H9 (cell line): ENCODE results near the gene CPD. TPM values are rescaled to one million over a fixed set of nuclear protein-coding genes. Genes with fewer than 3 reads are reported as not detected.
A peak's percentile ranks its signal among the peaks of the same experiment; 100 is the strongest.

Experiments used
- DNase-seq: peaks from one replicate; pipeline ENCODE4 v3.0.0-alpha.2; 2017
- H2AFZ ChIP-seq: one replicate; pipeline ENCODE4 v1.6.1; 2013; ENCODE audit warnings: mild to moderate bottlenecking, low read length, control low read depth, moderate library complexity
- H2AK5ac ChIP-seq: 2 replicates; pipeline ENCODE4 v1.6.1; 2013; ENCODE audit warnings: low read length, control low read depth, mixed read lengths; ENCODE audit not compliant: insufficient read length
- H2BK120ac ChIP-seq: one replicate; pipeline ENCODE4 v1.6.1; 2013; ENCODE audit warnings: low read depth, mild to moderate bottlenecking, low read length, control low read depth, inconsistent platforms; ENCODE audit not compliant: poor library complexity, severe bottlenecking
- H2BK12ac ChIP-seq: 2 replicates; pipeline ENCODE4 v1.6.1; 2013; ENCODE audit warnings: low read length, control low read depth, mixed read lengths, low read depth; ENCODE audit not compliant: insufficient read length
- H2BK15ac ChIP-seq: 2 replicates; pipeline ENCODE4 v1.6.1; 2013; ENCODE audit warnings: low read depth, low read length, control low read depth
- H2BK20ac ChIP-seq: one replicate; pipeline ENCODE4 v1.6.1; 2013; ENCODE audit warnings: low read depth, mild to moderate bottlenecking, low read length, control low read depth, inconsistent platforms; ENCODE audit not compliant: poor library complexity, severe bottlenecking
- H2BK5ac ChIP-seq: 2 replicates; pipeline ENCODE4 v1.6.1; 2013; ENCODE audit warnings: low read length, control low read depth, mixed read lengths; ENCODE audit not compliant: insufficient read length
- H3K14ac ChIP-seq: 2 replicates; pipeline ENCODE4 v1.6.1; 2013; ENCODE audit warnings: low read length, control low read depth; ENCODE audit not compliant: insufficient read depth
- H3K18ac ChIP-seq: 2 replicates; pipeline ENCODE4 v1.6.1; 2013; ENCODE audit warnings: low read depth, mild to moderate bottlenecking, mixed read lengths, low read length, control low read depth; ENCODE audit not compliant: insufficient read length
- H3K23ac ChIP-seq: 2 replicates; pipeline ENCODE4 v1.6.1; 2013; ENCODE audit warnings: low read length, control low read depth, mixed read lengths, low read depth; ENCODE audit not compliant: insufficient read length
- H3K23me2 ChIP-seq: 2 replicates; pipeline ENCODE4 v1.6.1; 2013; ENCODE audit warnings: low read depth, mild to moderate bottlenecking, mixed read lengths, low read length, control low read depth; ENCODE audit not compliant: insufficient read length, poor library complexity, severe bottlenecking
- H3K27ac ChIP-seq: 2 replicates; pipeline ENCODE4 v1.5.1; 2013; ENCODE audit warnings: low read length, control low read depth, mixed read lengths, low read depth; ENCODE audit not compliant: insufficient read length
- H3K27me3 ChIP-seq: 2 replicates; pipeline ENCODE4 v1.6.1; 2013; ENCODE audit warnings: low read length, control low read depth, inconsistent platforms; ENCODE audit not compliant: insufficient read depth
- H3K4ac ChIP-seq: 2 replicates; pipeline ENCODE4 v1.6.1; 2013; ENCODE audit warnings: low read depth, mild to moderate bottlenecking, control low read depth, inconsistent platforms, low read length, moderate library complexity
- H3K4me1 ChIP-seq: 2 replicates; pipeline ENCODE4 v1.6.1; 2013; ENCODE audit warnings: low read length, control low read depth, inconsistent platforms; ENCODE audit not compliant: insufficient read depth
- H3K4me2 ChIP-seq: 2 replicates; pipeline ENCODE4 v1.6.1; 2013; ENCODE audit warnings: low read length, control low read depth, mixed read lengths; ENCODE audit not compliant: insufficient read length, insufficient read depth
- H3K56ac ChIP-seq: 2 replicates; pipeline ENCODE4 v1.6.1; 2013; ENCODE audit warnings: low read depth, mild to moderate bottlenecking, mixed read lengths, low read length, control low read depth; ENCODE audit not compliant: insufficient read length
- H3K79me1 ChIP-seq: 2 replicates; pipeline ENCODE4 v1.6.1; 2013; ENCODE audit warnings: low read depth, mild to moderate bottlenecking, moderate library complexity, low read length, control low read depth, inconsistent platforms; ENCODE audit not compliant: insufficient read depth, poor library complexity, severe bottlenecking
- H3K79me2 ChIP-seq: 2 replicates; pipeline ENCODE4 v1.6.1; 2013; ENCODE audit warnings: low read length, control low read depth, inconsistent platforms; ENCODE audit not compliant: insufficient read depth
- H3K9ac ChIP-seq: 2 replicates; pipeline ENCODE4 v1.6.1; 2013; ENCODE audit warnings: low read length, control low read depth, mixed read lengths; ENCODE audit not compliant: insufficient read length; ENCODE audit errors: extremely low read depth
- H3K9me3 ChIP-seq: one replicate; pipeline ENCODE4 v1.6.1; 2013; ENCODE audit warnings: low read depth, low read length, inconsistent platforms; ENCODE audit not compliant: control insufficient read depth
- H3T11ph ChIP-seq: one replicate; pipeline ENCODE4 v1.6.1; 2013; ENCODE audit warnings: mild to moderate bottlenecking, low read length, control low read depth, inconsistent platforms
- H4K20me1 ChIP-seq: one replicate; pipeline ENCODE4 v1.6.1; 2013; ENCODE audit not compliant: control insufficient read depth, insufficient read length, insufficient read depth
- H4K5ac ChIP-seq: 2 replicates; pipeline ENCODE4 v1.6.1; 2013; ENCODE audit warnings: low read depth, mild to moderate bottlenecking, mixed read lengths, low read length, control low read depth; ENCODE audit not compliant: insufficient read length
- H4K8ac ChIP-seq: replicated peaks from 2 replicates; pipeline ENCODE4 v1.6.1; 2013; ENCODE audit warnings: low read length, control low read depth, mixed read lengths, low read depth; ENCODE audit not compliant: insufficient read length
- H4K91ac ChIP-seq: 2 replicates; pipeline ENCODE4 v1.6.1; 2013; ENCODE audit warnings: low read depth, mild to moderate bottlenecking, moderate library complexity, mixed read lengths, low read length, control low read depth; ENCODE audit not compliant: insufficient read length
- H3K27ac Mint-ChIP-seq, 3 experiments: 2 replicates in 2 of 3; 3 replicates in 1 of 3; pipeline ENCODE4 v1.8.0; 2020 to 2021; ENCODE audit warnings: mixed read lengths in 3 of 3, mild to moderate bottlenecking in 1 of 3, moderate library complexity in 1 of 3
- H3K27me3 Mint-ChIP-seq: 2 replicates; pipeline ENCODE4 v1.8.0; 2021; ENCODE audit warnings: low read depth, mild to moderate bottlenecking, moderate library complexity, mixed read lengths
- H3K36me3 Mint-ChIP-seq, 3 experiments: 2 replicates in 2 of 3; 3 replicates in 1 of 3; pipeline ENCODE4 v1.8.0; 2020 to 2021; ENCODE audit warnings: low read depth in 3 of 3, mixed read lengths in 3 of 3; ENCODE audit not compliant: insufficient read depth in 1 of 3
- H3K4me1 Mint-ChIP-seq, 2 experiments: 2 replicates each; pipeline ENCODE4 v1.8.0; 2020; ENCODE audit warnings: mixed read lengths in 2 of 2
- H3K4me3 Mint-ChIP-seq, 2 experiments: 2 replicates in 1 of 2; 3 replicates in 1 of 2; pipeline ENCODE4 v1.8.0; 2020 to 2021; ENCODE audit warnings: mild to moderate bottlenecking in 2 of 2, mixed read lengths in 2 of 2, moderate library complexity in 1 of 2
- H3K9me3 Mint-ChIP-seq, 2 experiments: 2 replicates in 1 of 2; 3 replicates in 1 of 2; pipeline ENCODE4 v1.8.0; 2020; ENCODE audit warnings: mild to moderate bottlenecking in 2 of 2, mixed read lengths in 2 of 2, moderate library complexity in 1 of 2
- CTCF ChIP-seq: fragments of 200-600 bp; sonication (generic); conservative IDR thresholded peaks from 3 replicates; pipeline ENCODE4 v1.8.0; 2021; ENCODE audit warnings: antibody characterized with exemption, mild to moderate bottlenecking
- WGBS: extraction: QIAGEN DNeasy Blood & Tissue Kit; methylation state at CpG from one replicate; pipeline ENCODE4 v1.1.7; 2013; ENCODE audit warnings: missing lambda C conversion rate, low lambda C conversion rate, mixed read lengths; ENCODE audit not compliant: insufficient read length; ENCODE audit errors: extremely low coverage; 5-methylcytosine and 5-hydroxymethylcytosine counted together
- total RNA-seq: library from RNA; stranded (reverse); gene quantifications from 2 replicates; pipeline ENCODE4 v1.2.1, GENCODE V29; 2021

The CPD gene
- total RNA-seq, 1 experiment from 2014 or later: 47.0 TPM

GRCh38 chr17:30429155-30429554 lies 50.4 kb downstream of the CPD start:
- no peak for TF ChIP-seq CTCF
- no peak overlapping the region for H2BK20ac ChIP-seq
- H2AFZ ChIP-seq: no peak overlapping the region
- no peaks in the 10 kb centered on the region for H3K79me1 ChIP-seq
- H2BK12ac ChIP-seq: no peak overlapping the region
- H3K4me2 ChIP-seq: no peak overlapping the region
- no peak overlapping the region for H2BK5ac ChIP-seq
- no peak overlapping the region for H3K4ac ChIP-seq
- H3K36me3 Mint-ChIP-seq: peaks cover 0 to 34% (median 11%) of the 10 kb centered on the region in 3 experiments; a peak in 5 of 7 replicates
- no peak overlapping the region for H4K91ac ChIP-seq
- H3K4me1 ChIP-seq: peaks cover 6% of the 10 kb centered on the region; the same call in 1 of the 2 replicates
- no peak overlapping the region for H3K56ac ChIP-seq
- H3K4me1 Mint-ChIP-seq: peaks cover 11 to 12% of the 10 kb centered on the region in 2 experiments
- no CpG with 5 or more reads among the region's 1 CpG for WGBS
- no peak overlapping the region for H4K5ac ChIP-seq
- no peak overlapping the region for H3K27ac ChIP-seq
- no peaks in the 10 kb centered on the region for H4K20me1 ChIP-seq
- no peak overlapping the region for H4K8ac ChIP-seq
- no peak overlapping the region for H2AK5ac ChIP-seq
- no peak overlapping the region for H3K23ac ChIP-seq
- no peaks in the 10 kb centered on the region for H3K27me3 Mint-ChIP-seq
- H3K9me3 Mint-ChIP-seq: no peaks in the 10 kb centered on the region
- H2BK120ac ChIP-seq: no peak overlapping the region
- H3K27me3 ChIP-seq: no peaks in the 10 kb centered on the region
- H3K9ac ChIP-seq: no peak overlapping the region
- no peaks in the 10 kb centered on the region for H3K9me3 ChIP-seq
- no peaks in the 10 kb centered on the region for H3K79me2 ChIP-seq
- DNase-seq: no peak
- H3T11ph ChIP-seq: no peak overlapping the region
- no peak overlapping the region for H3K18ac ChIP-seq
- no peak overlapping the region for H3K14ac ChIP-seq
- no peak overlapping the region for H3K4me3 Mint-ChIP-seq
- peak overlapping the region in 1 of 3 experiments; percentile 60; a peak in 1 of 7 replicates for H3K27ac Mint-ChIP-seq
- H3K23me2 ChIP-seq: no peaks in the 10 kb centered on the region
- H2BK15ac ChIP-seq: no peak overlapping the region
